Tibial artery (tissue), 4 donors: Measurements from ENCODE around the gene C2CD4B.

Experiments
- DNase-seq, 2 donors: peaks; one replicate each; pipeline ENCODE4 v3.0.0-alpha.2; 2019
- H3K27ac ChIP-seq, 2 donors: fragments of 200-600 bp; sonication (generic) in 1 of 2; 1 replicate in 1 of 2; 2 replicates in 1 of 2; pipeline ENCODE4 v1.5.1; 2018 to 2019; ENCODE audit warnings: mild to moderate bottlenecking in 1 of 2
- H3K27me3 ChIP-seq, 2 donors: fragments of 200-600 bp; sonication (generic) in 1 of 2; one replicate each; pipeline versions ENCODE4 v1.5.1 to v1.6.0; 2016 to 2019
- H3K36me3 ChIP-seq, 3 donors: fragments of 200-600 bp; sonication (generic) in 2 of 3; one replicate each; pipeline ENCODE4 v1.5.1; 2016 to 2019; ENCODE audit warnings: mild to moderate bottlenecking in 2 of 3
- H3K4me1 ChIP-seq, 4 donors: fragments of 200-600 bp; sonication (generic) in 2 of 4; 1 replicate in 3 of 4; 2 replicates in 1 of 4; pipeline ENCODE4 v1.5.1; 2016 to 2019
- H3K4me3 ChIP-seq, 2 donors: fragments of 200-600 bp; sonication (generic) in 1 of 2; 1 replicate in 1 of 2; 2 replicates in 1 of 2; pipeline ENCODE4 v1.5.1; 2018 to 2019; ENCODE audit warnings: mild to moderate bottlenecking in 2 of 2
- H3K9me3 ChIP-seq, 3 donors: fragments of 200-600 bp; sonication (generic) in 1 of 3; one replicate each; pipeline ENCODE4 v1.5.1; 2016 to 2019
- intact Hi-C: fragments of 100-400 bp; cut with DNase I; formaldehyde crosslinking; loops from one replicate; pipeline ENCODE4 v1.15.0; 2023; ENCODE audit warnings: low total_unique reads
- TF ChIP-seq, protein P1 (sequence below), 2 experiments: fragments of 200-600 bp in 1 of 2; fragments of 450-650 bp in 1 of 2; IDR thresholded peaks; one replicate each; pipeline ENCODE4 v1.5.1; 2017 to 2019; ENCODE audit warnings: antibody characterized with exemption in 2 of 2, mild to moderate bottlenecking in 1 of 2, moderate library complexity in 1 of 2

Gene C2CD4B

DNA sequence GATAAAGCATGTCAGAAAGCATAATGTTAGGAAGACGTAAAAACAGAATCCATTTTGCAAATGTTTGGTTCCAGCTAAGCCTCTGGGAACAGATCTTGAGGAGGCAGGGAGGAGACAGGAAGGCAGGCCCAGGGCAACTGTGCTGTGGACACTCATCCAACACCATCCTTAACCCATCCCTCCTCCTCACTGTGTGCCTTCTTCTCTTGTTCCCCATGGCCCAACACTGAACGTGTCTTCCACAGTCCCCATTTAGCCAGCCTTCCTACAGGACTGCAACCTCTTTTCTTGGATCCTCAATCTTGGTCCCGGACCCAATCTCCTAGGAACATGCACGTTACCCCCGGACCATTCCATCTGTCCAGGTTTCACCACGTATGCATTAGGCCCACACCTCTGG is 15.4 kb downstream of the C2CD4B start:
- no peak for DNase-seq

DNA sequence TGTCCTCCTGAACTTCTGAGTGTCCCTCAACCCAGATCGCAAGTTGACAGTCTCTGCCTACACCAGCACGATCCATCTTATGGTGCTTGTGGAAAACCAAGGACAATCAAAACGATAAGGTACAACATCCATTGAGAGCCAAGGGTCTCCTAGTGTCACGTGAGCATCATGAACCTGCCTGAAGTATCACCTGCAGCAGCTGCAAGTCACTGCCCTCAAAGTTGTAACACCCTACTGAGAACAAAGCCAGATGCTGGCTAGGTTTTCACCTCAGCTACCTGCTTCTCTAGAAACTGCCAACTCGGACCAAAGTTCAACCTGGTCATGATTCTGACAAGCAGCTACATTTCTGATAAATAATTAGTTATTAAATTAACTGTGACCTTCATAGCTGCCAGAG is 17.5 kb downstream of the C2CD4B start:
- TF ChIP-seq, protein P1, sequence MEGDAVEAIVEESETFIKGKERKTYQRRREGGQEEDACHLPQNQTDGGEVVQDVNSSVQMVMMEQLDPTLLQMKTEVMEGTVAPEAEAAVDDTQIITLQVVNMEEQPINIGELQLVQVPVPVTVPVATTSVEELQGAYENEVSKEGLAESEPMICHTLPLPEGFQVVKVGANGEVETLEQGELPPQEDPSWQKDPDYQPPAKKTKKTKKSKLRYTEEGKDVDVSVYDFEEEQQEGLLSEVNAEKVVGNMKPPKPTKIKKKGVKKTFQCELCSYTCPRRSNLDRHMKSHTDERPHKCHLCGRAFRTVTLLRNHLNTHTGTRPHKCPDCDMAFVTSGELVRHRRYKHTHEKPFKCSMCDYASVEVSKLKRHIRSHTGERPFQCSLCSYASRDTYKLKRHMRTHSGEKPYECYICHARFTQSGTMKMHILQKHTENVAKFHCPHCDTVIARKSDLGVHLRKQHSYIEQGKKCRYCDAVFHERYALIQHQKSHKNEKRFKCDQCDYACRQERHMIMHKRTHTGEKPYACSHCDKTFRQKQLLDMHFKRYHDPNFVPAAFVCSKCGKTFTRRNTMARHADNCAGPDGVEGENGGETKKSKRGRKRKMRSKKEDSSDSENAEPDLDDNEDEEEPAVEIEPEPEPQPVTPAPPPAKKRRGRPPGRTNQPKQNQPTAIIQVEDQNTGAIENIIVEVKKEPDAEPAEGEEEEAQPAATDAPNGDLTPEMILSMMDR (IDR thresholded peaks at IDR 0.05): no peak
- Histone ChIP-seq H3K27me3 (no peaks in the 10 kb centered on the region), H3K4me1 (no peaks in the 10 kb centered on the region), H3K4me3 (no peak overlapping the region), H3K36me3 (no peaks in the 10 kb centered on the region), H3K9me3 (no peaks in the 10 kb centered on the region), H3K27ac (no peak overlapping the region)
- intact Hi-C loops: no loop called here
- DNase-seq: no peak

More for the DNA sequence above, 15.4 kb downstream of the C2CD4B start:
- Histone ChIP-seq H3K27ac (no peak overlapping the region), H3K27me3 (no peaks in the 10 kb centered on the region), H3K36me3 (no peaks in the 10 kb centered on the region), H3K4me1 (no peaks in the 10 kb centered on the region), H3K4me3 (no peak overlapping the region), H3K9me3 (no peaks in the 10 kb centered on the region)
- intact Hi-C loops: no loop called here
- TF ChIP-seq, protein P1 (IDR thresholded peaks at IDR 0.05): no peak

DNA sequence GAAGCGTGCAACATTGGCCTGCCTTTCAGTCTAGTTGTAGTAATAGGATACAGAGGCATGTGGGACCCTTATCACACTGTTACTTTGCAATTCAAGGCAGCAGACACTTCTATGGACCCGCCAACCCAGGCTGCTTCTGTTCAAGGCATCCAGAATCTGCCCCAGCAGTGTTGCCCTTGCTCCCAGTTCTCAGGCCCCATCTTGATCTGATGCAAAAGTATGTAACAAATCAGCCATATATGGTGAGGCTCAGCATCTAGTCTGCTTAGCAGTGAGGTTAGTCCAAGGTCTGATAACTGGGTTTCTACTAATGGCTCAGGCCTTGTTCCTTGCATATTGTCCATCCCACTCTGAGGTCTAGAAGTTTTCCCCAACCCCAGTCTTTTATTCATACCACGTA is 17.9 kb downstream of the C2CD4B start:
- intact Hi-C loops: no loop called here
- Histone ChIP-seq H3K27me3 (no peaks in the 10 kb centered on the region), H3K9me3 (no peaks in the 10 kb centered on the region), H3K4me3 (no peak overlapping the region), H3K36me3 (no peaks in the 10 kb centered on the region), H3K4me1 (no peaks in the 10 kb centered on the region), H3K27ac (no peak overlapping the region)
- no peak for DNase-seq
- TF ChIP-seq, protein P1 (IDR thresholded peaks at IDR 0.05): no peak

DNA sequence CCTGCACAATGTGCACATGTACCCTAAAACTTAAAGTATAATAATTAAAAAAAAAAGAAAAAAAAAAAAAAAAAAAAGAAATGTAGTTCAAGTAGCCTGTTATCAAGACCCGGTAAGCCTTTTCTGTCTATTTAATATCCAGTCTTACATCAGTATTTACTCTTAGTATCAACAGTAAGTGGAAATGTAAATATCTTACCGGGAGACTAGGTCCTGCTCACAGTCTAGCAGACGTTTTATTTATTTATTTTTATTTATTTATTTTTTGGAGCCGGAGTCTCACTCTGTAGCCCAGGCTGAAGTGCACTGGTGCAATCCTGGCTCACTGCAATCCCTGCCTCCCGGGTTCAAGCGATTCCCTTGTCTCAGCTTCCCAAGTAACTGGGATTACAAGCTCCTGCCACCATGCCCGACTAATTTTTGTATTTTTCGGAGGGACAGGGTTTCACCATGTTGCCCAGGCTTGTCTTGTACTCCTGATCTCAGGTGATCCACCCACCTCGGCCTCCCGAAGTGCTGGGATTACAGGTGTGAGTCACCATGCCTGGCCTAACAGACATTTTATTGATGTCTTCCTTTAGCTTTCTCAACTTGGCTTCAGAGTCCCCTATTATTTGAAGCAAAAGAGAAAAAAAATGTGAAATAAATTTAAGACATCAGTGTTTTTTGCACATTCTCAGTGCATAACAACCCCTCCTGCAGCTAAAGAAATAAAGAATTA is 19.9 kb downstream of the C2CD4B start:
- Histone ChIP-seq H3K4me3 (no peak overlapping the region), H3K4me1 (no peaks in the 10 kb centered on the region), H3K36me3 (no peaks in the 10 kb centered on the region), H3K27me3 (no peaks in the 10 kb centered on the region), H3K9me3 (no peaks in the 10 kb centered on the region), H3K27ac (no peak overlapping the region)
- TF ChIP-seq, protein P1 (IDR thresholded peaks at IDR 0.05): no peak
- no peak for DNase-seq
- intact Hi-C loops: no loop called here

DNA sequence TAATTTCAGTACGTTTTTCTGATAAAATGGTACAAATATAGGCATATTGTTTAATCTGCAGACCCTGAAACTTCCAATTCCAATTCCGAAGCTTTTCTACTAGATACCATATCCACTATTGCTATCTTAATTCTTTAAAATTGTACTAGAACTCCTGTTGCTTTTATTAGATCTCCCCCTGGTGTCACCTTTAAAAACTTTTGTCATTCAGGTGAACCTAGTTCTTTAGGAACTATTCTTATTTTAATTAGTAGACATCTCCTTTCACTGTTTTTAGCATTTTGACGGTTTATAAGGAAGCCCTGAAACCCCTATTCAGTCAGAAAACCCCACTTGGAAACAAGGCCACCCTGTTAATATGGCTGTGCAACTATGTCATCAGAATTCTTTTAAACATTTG is 22.3 kb downstream of the C2CD4B start:
- Histone ChIP-seq H3K36me3 (no peaks in the 10 kb centered on the region), H3K4me1 (no peaks in the 10 kb centered on the region), H3K27me3 (no peaks in the 10 kb centered on the region), H3K27ac (no peak overlapping the region), H3K4me3 (no peak overlapping the region), H3K9me3 (no peaks in the 10 kb centered on the region)
- TF ChIP-seq, protein P1 (IDR thresholded peaks at IDR 0.05): no peak
- no peak for DNase-seq
- intact Hi-C loops: no loop called here
